Measurements from ENCODE around the gene FXYD6. TPM values are rescaled to one million over a fixed set of nuclear protein-coding genes. Genes with fewer than 3 reads are reported as not detected.

Gene FXYD6
- total and polyA plus RNA-seq, 9 of the 15 experiments (the other 6 are each of a cell fraction or from before 2014, with no cell fraction given): 0.07 to 0.35 TPM; not detected in 7

GRCh38 chr11:117826832-117827231 lies 49.6 kb downstream of the FXYD6 start (continued):
- TF ChIP-seq YBX1 (IDR thresholded peaks at IDR 0.05): no peak
- 0 out of 2 replicates have a peak, but pooled peaks have one; percentile 46 for TF ChIP-seq MTA1 (IDR thresholded peaks at IDR 0.05; ENCODE audit: borderline replicate concordance)
- TF ChIP-seq, protein P1, sequence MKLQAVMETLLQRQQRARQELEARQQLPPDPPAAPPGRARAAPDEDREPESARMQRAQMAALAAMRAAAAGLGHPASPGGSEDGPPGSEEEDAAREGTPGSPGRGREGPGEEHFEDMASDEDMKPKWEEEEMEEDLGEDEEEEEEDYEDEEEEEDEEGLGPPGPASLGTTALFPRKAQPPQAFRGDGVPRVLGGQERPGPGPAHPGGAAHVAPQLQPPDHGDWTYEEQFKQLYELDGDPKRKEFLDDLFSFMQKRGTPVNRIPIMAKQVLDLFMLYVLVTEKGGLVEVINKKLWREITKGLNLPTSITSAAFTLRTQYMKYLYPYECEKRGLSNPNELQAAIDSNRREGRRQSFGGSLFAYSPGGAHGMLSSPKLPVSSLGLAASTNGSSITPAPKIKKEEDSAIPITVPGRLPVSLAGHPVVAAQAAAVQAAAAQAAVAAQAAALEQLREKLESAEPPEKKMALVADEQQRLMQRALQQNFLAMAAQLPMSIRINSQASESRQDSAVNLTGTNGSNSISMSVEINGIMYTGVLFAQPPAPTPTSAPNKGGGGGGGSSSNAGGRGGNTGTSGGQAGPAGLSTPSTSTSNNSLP (IDR thresholded peaks at IDR 0.05; ENCODE audit: borderline replicate concordance, low read depth, low read length): no peak
- no peak for TF ChIP-seq MYNN (IDR thresholded peaks at IDR 0.05)
- no peak for TF ChIP-seq MYNN (CRISPR knock-in tag; IDR thresholded peaks at IDR 0.05)
- no peak for TF ChIP-seq SMARCA4 (IDR thresholded peaks at IDR 0.05)

GRCh38 chr11:117826190-117826570 lies 50.3 kb downstream of the FXYD6 start:
- Histone ChIP-seq H2AFZ (ENCODE audit: low read depth, low read length) (no peak overlapping the region), H3K36me3 (ENCODE audit: control insufficient read depth, insufficient read depth, low read length) (no peaks in the 10 kb centered on the region), H4K20me1 (replicated peaks; ENCODE audit: control insufficient read depth, insufficient read depth, low read length) (peaks cover 13% of the 10 kb centered on the region; the same call in 1 of the 2 replicates), H3K4me2 (ENCODE audit: insufficient read depth, low read length) (no peak overlapping the region), H3K79me2 (ENCODE audit: control insufficient read depth, insufficient read depth, low read length) (no peaks in the 10 kb centered on the region), H3K9me3 (replicated peaks; ENCODE audit: control insufficient read depth, insufficient read depth, low read depth, low read length) (no peaks in the 10 kb centered on the region), H3K4me1 (replicated peaks in 1 of 2; ENCODE audit: control insufficient read depth in 2 of 2, insufficient read depth in 2 of 2, low read length in 2 of 2) (peaks cover 0 to 28% of the 10 kb centered on the region in 2 experiments; a peak in 1 of 5 replicates), H3K9ac (ENCODE audit: insufficient read depth in 1 of 2, low read depth in 2 of 2, low read length in 2 of 2) (no peak overlapping the region), H3K9me1 (ENCODE audit: control insufficient read depth, insufficient read depth, low read length) (no peaks in the 10 kb centered on the region), H3K4me3 (no peak overlapping the region), H3K27ac (ENCODE audit: extremely low read depth, low read depth, low read length) (no peak overlapping the region), H3K27me3 (ENCODE audit: control insufficient read depth in 2 of 2, insufficient read depth in 2 of 2, low read length in 2 of 2) (peaks cover 29 to 85% of the 10 kb centered on the region in 2 experiments)
- intact Hi-C loops (cut with micrococcal nuclease): no loop called here
- 2% methylated on average over 10 of the region's 10 CpGs for WGBS (ENCODE audit: insufficient coverage, low coverage, missing lambda C conversion rate)
- ChIA-PET CTCF (ENCODE audit: low intra/inter-chr PET ratio) (no interaction called here), POLR2A (interaction anchor here (0.9 kb wide), 1 partner anchor 24 kb away, joined by 8 read pairs; no protein-coding TSS in a partner anchor)
- FAIRE-seq (no peak), DNase-seq (ENCODE audit: extremely low read depth in 1 of 4, low spot score in 3 of 4) (no peak), ATAC-seq (no peak)
- in situ Hi-C loops (cut with MboI): no loop called here
- BruUV-seq (replicated peaks): no TSS peak
- TF ChIP-seq PYGO2 (tag; IDR thresholded peaks at IDR 0.05): no peak
- no peak for TF ChIP-seq ETS2 (tag; IDR thresholded peaks at IDR 0.05; ENCODE audit: borderline replicate concordance, poor library complexity, severe bottlenecking)
- TF ChIP-seq TCF15 (CRISPR knock-in tag; IDR thresholded peaks at IDR 0.05): no peak
- no peak for TF ChIP-seq MBD1 (CRISPR knock-in tag; IDR thresholded peaks at IDR 0.05)
- TF ChIP-seq THRAP3 (IDR thresholded peaks at IDR 0.05; ENCODE audit: borderline replicate concordance): no peak

Data from K562 (cell line).